Naive thymus-derived CD4-positive, alpha-beta T cell (primary cell): ENCODE data around the gene C1orf232. TPM values are rescaled to one million over a fixed set of nuclear protein-coding genes. Genes with fewer than 3 reads are reported as not detected.

ENCODE experiments used
- ATAC-seq: fragments of 150-1000 bp; cut with Tn5 transposase; 2 replicates; pipeline ENCODE4 v1.10.0; 2021; ENCODE audit warnings: mild to moderate bottlenecking, moderate library complexity
- CTCF ChIA-PET: fragments of 350-600 bp; sonication (Branson Sonifier 250); formaldehyde crosslinking; loops from one replicate; lab custom pipeline; 2021; ENCODE audit warnings: antibody characterized with exemption; lab: Charles Lee
- POLR2A ChIA-PET: fragments of 350-600 bp; sonication (Branson Sonifier 250); formaldehyde crosslinking; loops from one replicate; lab custom pipeline; 2021; ENCODE audit warnings: antibody characterized with exemption, inconsistent platforms; lab: Charles Lee
- DNase-seq, 9 donors: peaks; one replicate each; pipeline versions ENCODE4 v3.0.0 to v3.0.0-alpha.2; 2020 to 2022; ENCODE audit warnings: mixed read lengths in 1 of 9
- H3K27ac ChIP-seq: one replicate; pipeline ENCODE4 v1.7.0; 2013; ENCODE audit warnings: mild to moderate bottlenecking, low read depth, low read length, moderate library complexity
- H3K27me3 ChIP-seq, 2 donors: one replicate each; pipeline ENCODE4 v1.7.0; 2013; ENCODE audit warnings: low read length in 2 of 2, mild to moderate bottlenecking in 2 of 2, moderate library complexity in 2 of 2; ENCODE audit not compliant: control insufficient read depth in 2 of 2, insufficient read depth in 2 of 2
- H3K36me3 ChIP-seq, 3 experiments: 1 replicate in 2 of 3; 2 replicates in 1 of 3; pipeline ENCODE4 v1.7.0; 2013; ENCODE audit warnings: low read length in 3 of 3, mild to moderate bottlenecking in 3 of 3, moderate library complexity in 1 of 3; ENCODE audit not compliant: insufficient read depth in 3 of 3, control insufficient read depth in 2 of 3
- H3K4me1 ChIP-seq, 2 donors: one replicate each; pipeline ENCODE4 v1.7.0; 2013; ENCODE audit warnings: low read length in 2 of 2, mild to moderate bottlenecking in 2 of 2, moderate library complexity in 1 of 2; ENCODE audit not compliant: control insufficient read depth in 2 of 2, insufficient read depth in 2 of 2
- H3K4me3 ChIP-seq: 2 replicates; pipeline ENCODE4 v1.7.0; 2013; ENCODE audit warnings: mild to moderate bottlenecking, low read length
- H3K9me3 ChIP-seq, 3 experiments: 1 replicate in 2 of 3; 2 replicates in 1 of 3; pipeline ENCODE4 v1.7.0; 2013; ENCODE audit warnings: low read length in 3 of 3; ENCODE audit not compliant: control insufficient read depth in 2 of 3
- H3K27ac Mint-ChIP-seq, 9 donors: one replicate each; pipeline ENCODE4 v1.8.0; 2020 to 2022; ENCODE audit warnings: mixed read lengths in 9 of 9, mild to moderate bottlenecking in 8 of 9, moderate library complexity in 5 of 9, inconsistent platforms in 2 of 9
- H3K27me3 Mint-ChIP-seq, 5 donors: one replicate each; pipeline ENCODE4 v1.8.0; 2021 to 2022; ENCODE audit warnings: mixed read lengths in 5 of 5, mild to moderate bottlenecking in 1 of 5
- H3K36me3 Mint-ChIP-seq, 5 donors: one replicate each; pipeline ENCODE4 v1.8.0; 2020 to 2022; ENCODE audit warnings: mixed read lengths in 5 of 5, mild to moderate bottlenecking in 3 of 5, inconsistent platforms in 1 of 5
- H3K4me1 Mint-ChIP-seq, 7 donors: one replicate each; pipeline ENCODE4 v1.8.0; 2020 to 2022; ENCODE audit warnings: mixed read lengths in 7 of 7, mild to moderate bottlenecking in 3 of 7, inconsistent platforms in 1 of 7
- H3K4me3 Mint-ChIP-seq, 10 donors: one replicate each; pipeline ENCODE4 v1.8.0; 2020 to 2022; ENCODE audit warnings: mild to moderate bottlenecking in 10 of 10, mixed read lengths in 10 of 10, moderate library complexity in 6 of 10, inconsistent platforms in 2 of 10
- H3K9me3 Mint-ChIP-seq, 11 donors: one replicate each; pipeline ENCODE4 v1.8.0; 2020 to 2022; ENCODE audit warnings: mixed read lengths in 11 of 11, mild to moderate bottlenecking in 4 of 11, inconsistent platforms in 1 of 11, moderate library complexity in 1 of 11
- intact Hi-C, 2 donors: fragments of 100-400 bp; cut with micrococcal nuclease; formaldehyde crosslinking; loops; one replicate each; pipeline ENCODE4 v1.15.1; 2023
- polyA plus RNA-seq, 2 donors: library from polyadenylated mRNA; unstranded; fragments of 300-500 nt; fragmentation: Illumina TruSeq; gene quantifications; one replicate each; pipeline ENCODE4 v1.2.3, GENCODE V29; 2021
- total RNA-seq, 6 experiments: library from RNA in 5 of 6; stranded (reverse) in 5 of 6; gene quantifications; 1 replicate in 5 of 6; 2 replicates in 1 of 6; pipeline ENCODE4 v1.2.3 and lab custom pipeline; 2021 to 2026

The C1orf232 gene
- total and polyA plus RNA-seq, 7 experiments from 2014 or later, result not detected

GRCh38 chr1:26155370-26156284, 13.1 kb downstream of the C1orf232 start:
- no peaks in the 10 kb centered on the region for H3K4me1 ChIP-seq
- H3K27me3 ChIP-seq, result peaks cover 0 to 1% of the 10 kb centered on the region in 2 donors
- H3K27ac Mint-ChIP-seq, result peak overlapping the region in 3 of 9 donors; percentile 43 to 62 (median 60)
- no peak for ATAC-seq
- ChIA-PET CTCF (interaction anchor here (0.6 to 1.7 kb wide), 3 partner anchors 9 to 53 kb away, joined by 3 to 7 read pairs (median 3); partner anchors contain the start of genes C1orf232 and ZNF593), POLR2A (interaction anchor here (0.7 kb wide), 2 partner anchors 52 to 741 kb away, joined by 3 read pairs; no protein-coding TSS in a partner anchor)
- H3K4me3 Mint-ChIP-seq, result no peak overlapping the region
- no peaks in the 10 kb centered on the region for H3K36me3 Mint-ChIP-seq
- H3K9me3 Mint-ChIP-seq, result no peaks in the 10 kb centered on the region
- H3K4me3 ChIP-seq, result no peak overlapping the region
- no peak overlapping the region for H3K27ac ChIP-seq
- no peaks in the 10 kb centered on the region for H3K9me3 ChIP-seq
- peaks cover 10 to 66% (median 23%) of the 10 kb centered on the region in 5 donors for H3K27me3 Mint-ChIP-seq
- no peaks in the 10 kb centered on the region for H3K36me3 ChIP-seq
- peaks cover 0 to 9% (median 3%) of the 10 kb centered on the region in 7 donors for H3K4me1 Mint-ChIP-seq
- intact Hi-C loops, result no loop called here
- no peak for DNase-seq

- intact Hi-C loops, result no loop called here
- peaks cover 10 to 68% (median 23%) of the 10 kb centered on the region in 5 donors for H3K27me3 Mint-ChIP-seq
- POLR2A ChIA-PET, result interaction anchor here (0.7 kb wide), 1 partner anchor 741 kb away, joined by 3 read pairs; no protein-coding TSS in a partner anchor
- ATAC-seq (no peak), DNase-seq (no peak)
- H3K9me3 ChIP-seq, result no peaks in the 10 kb centered on the region
- CTCF ChIA-PET, result interaction anchor here (1.0 kb wide), 2 partner anchors 10 to 90 kb away, joined by 3 to 4 read pairs; no protein-coding TSS in a partner anchor
- no peaks in the 10 kb centered on the region for H3K36me3 Mint-ChIP-seq
- peaks cover 0 to 9% (median 3%) of the 10 kb centered on the region in 7 donors for H3K4me1 Mint-ChIP-seq
- no peaks in the 10 kb centered on the region for H3K9me3 Mint-ChIP-seq
- no peaks in the 10 kb centered on the region for H3K27me3 ChIP-seq
- no peaks in the 10 kb centered on the region for H3K36me3 ChIP-seq
- no peak overlapping the region for H3K27ac ChIP-seq
- no peak overlapping the region for H3K4me3 Mint-ChIP-seq
- H3K4me3 ChIP-seq, result no peak overlapping the region
- no peak overlapping the region for H3K27ac Mint-ChIP-seq
- H3K4me1 ChIP-seq, result no peaks in the 10 kb centered on the region
Observed at GRCh38 chr1:26154750-26155149, 14.0 kb downstream of the C1orf232 start.

- CTCF ChIA-PET, result interaction anchor here (1.0 kb wide), 2 partner anchors 9 to 89 kb away, joined by 3 to 4 read pairs; no protein-coding TSS in a partner anchor
- no peaks in the 10 kb centered on the region for H3K9me3 ChIP-seq
- H3K27ac Mint-ChIP-seq, result no peak overlapping the region
- no peak overlapping the region for H3K4me3 Mint-ChIP-seq
- H3K27ac ChIP-seq, result no peak overlapping the region
- H3K27me3 Mint-ChIP-seq, result peaks cover 10 to 64% (median 23%) of the 10 kb centered on the region in 5 donors
- DNase-seq (no peak), ATAC-seq (no peak)
- no peak overlapping the region for H3K4me3 ChIP-seq
- H3K4me1 Mint-ChIP-seq, result peaks cover 0 to 9% (median 3%) of the 10 kb centered on the region in 7 donors
- H3K9me3 Mint-ChIP-seq, result no peaks in the 10 kb centered on the region
- no peaks in the 10 kb centered on the region for H3K27me3 ChIP-seq
- POLR2A ChIA-PET, result no interaction called here
- no peaks in the 10 kb centered on the region for H3K4me1 ChIP-seq
- no peaks in the 10 kb centered on the region for H3K36me3 ChIP-seq
- intact Hi-C loops, result no loop called here
- H3K36me3 Mint-ChIP-seq, result no peaks in the 10 kb centered on the region
Observed at GRCh38 chr1:26153966-26154532, 14.7 kb downstream of the C1orf232 start.

- Mint-ChIP-seq H3K36me3 (no peaks in the 10 kb centered on the region), H3K4me3 (no peak overlapping the region), H3K9me3 (no peaks in the 10 kb centered on the region), H3K27ac (no peak overlapping the region), H3K4me1 (peaks cover 0 to 8% (median 4%) of the 10 kb centered on the region in 7 donors), H3K27me3 (peaks cover 0 to 42% (median 0%) of the 10 kb centered on the region in 5 donors)
- Histone ChIP-seq H3K4me1 (no peaks in the 10 kb centered on the region), H3K27ac (no peak overlapping the region), H3K9me3 (no peaks in the 10 kb centered on the region), H3K4me3 (no peak overlapping the region), H3K36me3 (no peaks in the 10 kb centered on the region), H3K27me3 (no peaks in the 10 kb centered on the region)
- ChIA-PET POLR2A (interaction anchor here (0.6 kb wide), 1 partner anchor 173 kb away, joined by 5 read pairs; no protein-coding TSS in a partner anchor), CTCF (interaction anchor here (1.4 kb wide), 1 partner anchor 46 kb away, joined by 6 read pairs; no protein-coding TSS in a partner anchor)
- ATAC-seq (no peak), DNase-seq (no peak)
- intact Hi-C loops, result no loop called here
Observed at GRCh38 chr1:26148887-26149286, 19.9 kb downstream of the C1orf232 start.

GRCh38 chr1:26145960-26146294, 22.8 kb downstream of the C1orf232 start:
- H3K4me1 ChIP-seq, result no peaks in the 10 kb centered on the region
- DNase-seq (no peak), ATAC-seq (no peak)
- Mint-ChIP-seq H3K27ac (no peak overlapping the region), H3K27me3 (peaks cover 0 to 32% (median 0%) of the 10 kb centered on the region in 5 donors), H3K4me3 (no peak overlapping the region), H3K9me3 (no peaks in the 10 kb centered on the region), H3K36me3 (no peaks in the 10 kb centered on the region), H3K4me1 (peaks cover 0 to 8% (median 4%) of the 10 kb centered on the region in 7 donors)
- no peak overlapping the region for H3K4me3 ChIP-seq
- no peaks in the 10 kb centered on the region for H3K36me3 ChIP-seq
- H3K9me3 ChIP-seq, result no peaks in the 10 kb centered on the region
- no peaks in the 10 kb centered on the region for H3K27me3 ChIP-seq
- intact Hi-C loops, result loop anchor here (1.0 to 2.0 kb wide), 8 partner anchors 19 to 251 kb away; partner anchors contain the start of gene PDIK1L (in 1 of the 2)
- CTCF ChIA-PET, result interaction anchor here (0.8 to 7.0 kb wide), 10 partner anchors 8 to 271 kb away, joined by 3 to 145 read pairs (median 14); partner anchors contain the start of genes CEP85 and PDIK1L
- no peak overlapping the region for H3K27ac ChIP-seq
- POLR2A ChIA-PET, result interaction anchor here (2.0 to 2.6 kb wide), 3 partner anchors 17 to 37 kb away, joined by 11 to 15 read pairs (median 14); partner anchors contain the start of gene PDIK1L
